Measurements from ENCODE around the gene SFXN2.

Gene SFXN2

DNA sequence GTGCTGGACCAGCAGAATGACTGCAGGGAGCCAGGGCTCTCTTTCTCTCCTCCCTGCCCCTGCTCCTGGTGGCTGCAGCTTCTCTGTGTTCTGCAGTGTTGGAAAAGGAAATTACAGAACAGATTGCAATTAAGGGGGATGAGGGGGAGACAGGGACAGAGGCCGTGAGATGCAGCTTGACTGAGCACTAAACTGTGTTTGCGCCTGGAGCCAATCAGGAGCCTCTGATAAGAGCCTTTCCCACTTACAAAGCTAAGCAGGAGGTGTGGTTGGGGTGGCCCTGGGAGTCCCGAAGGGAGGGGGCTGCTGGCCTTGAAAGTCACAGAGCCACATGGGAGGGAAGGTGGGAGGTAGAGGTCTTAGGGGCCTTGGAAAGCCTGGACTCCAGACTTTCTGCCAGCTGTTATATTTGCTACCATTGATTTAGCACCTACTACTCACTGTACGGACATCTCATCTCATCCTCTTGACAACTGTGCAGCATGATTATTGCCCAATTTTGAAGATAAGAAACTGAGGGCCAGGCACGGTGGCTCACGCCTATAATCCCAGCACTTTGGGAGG is 43.5 kb upstream of the SFXN2 start:
- TF ChIP-seq, protein P1, sequence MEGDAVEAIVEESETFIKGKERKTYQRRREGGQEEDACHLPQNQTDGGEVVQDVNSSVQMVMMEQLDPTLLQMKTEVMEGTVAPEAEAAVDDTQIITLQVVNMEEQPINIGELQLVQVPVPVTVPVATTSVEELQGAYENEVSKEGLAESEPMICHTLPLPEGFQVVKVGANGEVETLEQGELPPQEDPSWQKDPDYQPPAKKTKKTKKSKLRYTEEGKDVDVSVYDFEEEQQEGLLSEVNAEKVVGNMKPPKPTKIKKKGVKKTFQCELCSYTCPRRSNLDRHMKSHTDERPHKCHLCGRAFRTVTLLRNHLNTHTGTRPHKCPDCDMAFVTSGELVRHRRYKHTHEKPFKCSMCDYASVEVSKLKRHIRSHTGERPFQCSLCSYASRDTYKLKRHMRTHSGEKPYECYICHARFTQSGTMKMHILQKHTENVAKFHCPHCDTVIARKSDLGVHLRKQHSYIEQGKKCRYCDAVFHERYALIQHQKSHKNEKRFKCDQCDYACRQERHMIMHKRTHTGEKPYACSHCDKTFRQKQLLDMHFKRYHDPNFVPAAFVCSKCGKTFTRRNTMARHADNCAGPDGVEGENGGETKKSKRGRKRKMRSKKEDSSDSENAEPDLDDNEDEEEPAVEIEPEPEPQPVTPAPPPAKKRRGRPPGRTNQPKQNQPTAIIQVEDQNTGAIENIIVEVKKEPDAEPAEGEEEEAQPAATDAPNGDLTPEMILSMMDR (IDR thresholded peaks at IDR 0.05; ENCODE audit: low read depth, low read length) = no peak
- no peak overlapping the region for H3K4me3 ChIP-seq (ENCODE audit: low read depth, low read length)

DNA sequence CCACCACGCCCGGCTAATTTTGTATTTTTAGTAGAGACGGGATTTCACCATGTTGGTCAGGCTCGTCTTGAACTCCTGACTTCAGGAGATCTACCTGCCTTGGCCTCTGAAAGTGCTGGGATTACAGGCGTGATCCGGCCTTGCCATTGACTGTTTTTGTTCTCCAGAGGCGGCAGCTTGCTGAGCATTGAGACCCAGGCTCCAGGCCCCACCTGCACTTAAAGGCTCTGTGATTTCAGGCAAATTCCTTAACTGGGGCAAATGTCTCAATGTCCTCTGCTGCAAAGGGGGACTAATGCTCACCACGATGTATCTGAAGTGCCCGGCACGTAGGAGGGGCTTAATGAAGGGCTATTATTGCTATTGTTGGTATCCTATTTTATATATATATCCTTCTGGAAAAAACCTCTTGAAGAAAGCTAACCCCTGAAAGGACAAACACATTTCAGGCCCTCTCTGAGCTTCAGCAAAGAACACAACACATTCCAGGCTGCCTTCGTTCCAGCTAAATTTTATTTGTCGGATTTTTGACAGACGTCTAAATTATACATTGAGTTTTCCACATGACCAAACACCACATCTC is 41.1 kb upstream of the SFXN2 start:
- TF ChIP-seq, protein P1 (IDR thresholded peaks at IDR 0.05; ENCODE audit: low read depth, low read length) = no peak
- no peak overlapping the region; the same call in 1 of the 2 replicates for H3K4me3 ChIP-seq (ENCODE audit: low read depth, low read length)

DNA sequence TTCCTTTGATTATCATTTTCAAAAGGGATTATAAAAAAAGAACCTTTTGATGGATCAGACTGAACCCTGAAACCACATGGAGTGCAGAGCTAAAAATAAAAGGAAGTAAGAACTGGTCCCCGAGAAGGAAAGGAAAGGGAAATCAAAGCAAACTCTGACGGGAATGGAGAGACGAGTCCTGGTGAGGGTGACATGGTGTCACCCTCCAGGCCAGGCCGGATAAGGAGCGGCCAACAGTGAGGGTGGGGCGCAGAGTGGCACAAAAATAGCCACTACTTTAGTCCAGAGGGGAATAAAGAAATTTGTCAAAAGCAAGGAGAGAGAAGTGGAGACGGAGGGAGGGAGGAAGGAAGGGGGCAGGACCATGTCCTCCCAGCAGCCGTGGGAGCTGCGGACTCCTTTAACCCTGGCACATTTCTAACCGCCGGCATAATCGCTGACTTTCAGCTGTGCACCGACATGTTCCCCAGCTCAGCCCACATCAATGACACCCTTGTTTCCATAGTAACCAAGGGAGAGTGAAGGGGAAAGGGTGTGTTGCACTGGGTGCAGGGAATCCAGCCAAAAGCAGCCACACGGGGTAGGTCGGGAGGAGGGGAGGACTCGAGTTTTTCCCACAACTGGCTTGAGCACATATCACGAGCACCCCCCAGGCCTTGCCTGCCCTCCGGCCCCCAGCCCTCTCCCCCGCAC is 40.5 kb upstream of the SFXN2 start:
- peak overlapping the region; percentile 44 for H3K4me3 ChIP-seq (ENCODE audit: low read depth, low read length)
- TF ChIP-seq, protein P1 (IDR thresholded peaks at IDR 0.05; ENCODE audit: low read depth, low read length) = no peak

DNA sequence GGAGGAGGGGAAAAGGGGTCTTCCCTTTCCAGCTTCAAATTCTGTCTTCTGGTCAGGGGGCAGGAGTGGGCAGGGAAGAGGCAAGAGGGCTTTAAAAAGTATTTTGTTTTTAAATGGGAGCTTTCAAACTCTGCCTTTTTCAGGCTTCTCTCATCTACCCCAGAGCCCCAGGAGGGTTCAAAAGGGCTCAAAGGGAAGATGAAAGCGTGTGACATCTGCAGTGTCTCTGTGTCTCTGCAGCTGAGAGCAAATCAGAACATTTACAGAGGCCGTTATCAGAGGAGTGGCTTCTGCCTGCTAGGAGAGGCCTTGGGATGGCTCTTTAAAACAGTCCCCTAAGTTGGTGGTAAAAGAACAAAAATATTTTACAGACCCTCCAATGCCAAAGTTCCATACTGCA is 39.9 kb upstream of the SFXN2 start:
- TF ChIP-seq, protein P1 (IDR thresholded peaks at IDR 0.05; ENCODE audit: low read depth, low read length) = no peak
- H3K4me3 ChIP-seq (ENCODE audit: low read depth, low read length) = no peak overlapping the region

DNA sequence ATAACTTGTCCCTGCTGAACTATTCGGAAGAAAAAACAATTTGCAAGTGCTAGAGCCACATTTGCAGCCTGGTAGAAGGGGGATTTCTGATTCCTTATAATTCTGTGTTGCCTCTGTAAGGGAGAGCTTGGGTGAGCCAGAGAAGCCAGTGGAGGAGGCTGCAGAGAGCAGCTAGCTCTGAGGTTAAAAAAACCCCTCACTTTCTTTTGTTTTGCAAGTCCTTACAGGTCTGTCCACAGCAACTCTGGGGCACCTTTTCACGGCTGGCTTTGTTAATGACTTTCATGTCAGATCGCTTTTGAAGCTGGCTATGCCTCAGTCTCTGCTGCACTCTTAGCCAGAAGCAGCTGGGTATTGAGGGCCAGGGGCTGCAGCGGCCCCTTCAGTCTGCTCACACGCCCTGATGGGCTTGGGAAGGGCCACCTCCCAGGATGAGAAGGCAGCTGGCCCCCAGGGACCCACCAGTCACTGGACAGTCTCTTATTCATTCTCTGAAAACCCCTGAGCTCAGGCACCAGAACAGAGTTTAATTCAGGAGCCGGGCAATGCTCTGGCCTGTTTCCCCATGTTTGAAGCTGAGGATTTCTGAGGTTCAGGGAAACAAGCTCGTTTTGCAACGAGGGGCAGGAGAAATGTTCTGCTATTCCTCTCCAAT is 39.3 kb upstream of the SFXN2 start:
- peak overlapping the region; percentile 39 for H3K4me3 ChIP-seq (ENCODE audit: low read depth, low read length)
- TF ChIP-seq, protein P1 (IDR thresholded peaks at IDR 0.05; ENCODE audit: low read depth, low read length) = no peak

DNA sequence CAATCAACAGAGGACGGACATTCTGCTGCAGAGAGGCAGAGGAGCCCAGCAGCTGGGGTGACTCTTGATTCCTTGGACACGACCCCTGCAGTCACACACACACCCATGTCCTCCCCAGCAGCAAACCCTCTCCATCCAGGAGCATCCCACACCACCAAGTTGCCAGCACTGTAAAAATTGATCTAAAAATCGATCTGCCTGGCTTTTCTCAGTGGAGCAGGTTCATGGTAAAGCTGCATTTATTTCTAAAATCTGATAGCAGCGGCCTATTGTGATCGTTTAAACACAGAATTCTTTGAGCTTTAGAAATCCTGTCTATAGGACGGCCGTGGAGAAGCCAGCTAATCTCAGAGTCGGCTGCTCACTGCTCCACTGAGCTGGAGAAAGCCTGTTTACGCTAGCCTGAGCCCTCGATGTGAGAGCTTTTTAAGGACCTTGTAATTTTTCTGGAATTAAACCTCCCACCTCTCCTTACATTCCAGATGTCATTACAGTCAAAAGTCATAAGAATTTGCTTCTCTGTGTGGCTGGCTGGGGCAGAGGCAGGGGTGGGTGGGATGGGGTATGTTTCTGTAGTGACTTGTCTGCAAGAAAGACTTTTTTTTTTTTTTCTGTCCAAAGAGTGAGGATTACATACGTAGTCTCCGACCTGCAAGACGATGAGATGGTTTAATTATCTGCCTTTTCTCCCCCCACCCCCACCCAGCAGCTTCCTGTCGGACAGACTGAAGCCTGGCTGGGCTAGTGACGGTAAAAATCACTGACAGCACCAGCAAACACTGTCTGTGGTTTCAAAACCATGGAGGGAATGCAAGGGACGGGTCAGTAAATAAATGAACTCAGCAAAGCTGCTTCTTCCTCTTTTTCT is 38.5 kb upstream of the SFXN2 start:
- peak overlapping the region; percentile 39 for H3K4me3 ChIP-seq (ENCODE audit: low read depth, low read length)
- TF ChIP-seq, protein P1 (IDR thresholded peaks at IDR 0.05; ENCODE audit: low read depth, low read length) = no peak

All from WI38 (cell line).